ENCODE measurements around the gene ADAMTS15. TPM values are rescaled to one million over a fixed set of nuclear protein-coding genes. Genes with fewer than 3 reads are reported as not detected.

ADAMTS15 gene
- total and polyA plus RNA-seq, 7 donors: 0.46 to 8.9 (median 2.4) TPM

GRCh38 chr11:130490682-130491449, 42.4 kb downstream of the ADAMTS15 start:
- no peak for TF ChIP-seq POLR2AphosphoS5 (IDR thresholded peaks at IDR 0.05)
- TF ChIP-seq EP300 (IDR thresholded peaks at IDR 0.05): no peak
- TF ChIP-seq POLR2A (IDR thresholded peaks at IDR 0.05): no peak
- no peak for TF ChIP-seq CTCF (IDR thresholded peaks at IDR 0.05)
- no peak for DNase-seq
- H3K36me3 ChIP-seq: no peaks in the 10 kb centered on the region
- 65 to 83% methylated on average over 7 of the region's 7 CpGs for WGBS, 2 donors
- no peak overlapping the region for H3K27ac ChIP-seq
- no peak overlapping the region for H3K4me3 ChIP-seq
- intact Hi-C loops (cut with DNase I): no loop called here
- H3K4me1 ChIP-seq: no peaks in the 10 kb centered on the region
- H3K27me3 ChIP-seq: no peaks in the 10 kb centered on the region
- H3K9me3 ChIP-seq: no peaks in the 10 kb centered on the region

- TF ChIP-seq CTCF (IDR thresholded peaks at IDR 0.05): no peak
- no peak for TF ChIP-seq POLR2A (IDR thresholded peaks at IDR 0.05)
- TF ChIP-seq EP300 (IDR thresholded peaks at IDR 0.05): no peak
- no peak for TF ChIP-seq POLR2AphosphoS5 (IDR thresholded peaks at IDR 0.05)
- intact Hi-C loops (cut with DNase I): no loop called here
- H3K4me1 ChIP-seq: no peaks in the 10 kb centered on the region
- no peaks in the 10 kb centered on the region for H3K36me3 ChIP-seq
- no peaks in the 10 kb centered on the region for H3K9me3 ChIP-seq
- no peak overlapping the region for H3K4me3 ChIP-seq
- H3K27me3 ChIP-seq: no peaks in the 10 kb centered on the region
- H3K27ac ChIP-seq: no peak overlapping the region
- no peak for DNase-seq
Observed at GRCh38 chr11:130498181-130498580, 49.7 kb downstream of the ADAMTS15 start.

GRCh38 chr11:130499828-130500227, 51.4 kb downstream of the ADAMTS15 start:
- H3K4me3 ChIP-seq: no peak overlapping the region
- no peaks in the 10 kb centered on the region for H3K4me1 ChIP-seq
- H3K36me3 ChIP-seq: no peaks in the 10 kb centered on the region
- no peak for TF ChIP-seq CTCF (IDR thresholded peaks at IDR 0.05)
- TF ChIP-seq POLR2AphosphoS5 (IDR thresholded peaks at IDR 0.05): no peak
- no peak for TF ChIP-seq EP300 (IDR thresholded peaks at IDR 0.05)
- no peak for TF ChIP-seq POLR2A (IDR thresholded peaks at IDR 0.05)
- no peak overlapping the region for H3K27ac ChIP-seq
- no peaks in the 10 kb centered on the region for H3K9me3 ChIP-seq
- H3K27me3 ChIP-seq: no peaks in the 10 kb centered on the region
- intact Hi-C loops (cut with DNase I): no loop called here
- no peak for DNase-seq

GRCh38 chr11:130504317-130504716, 55.9 kb downstream of the ADAMTS15 start:
- Histone ChIP-seq H3K27ac (no peak overlapping the region), H3K27me3 (no peaks in the 10 kb centered on the region), H3K9me3 (no peaks in the 10 kb centered on the region), H3K4me3 (no peak overlapping the region), H3K4me1 (no peaks in the 10 kb centered on the region), H3K36me3 (no peaks in the 10 kb centered on the region)
- TF ChIP-seq CTCF (IDR thresholded peaks at IDR 0.05): no peak
- TF ChIP-seq POLR2A (IDR thresholded peaks at IDR 0.05): no peak
- TF ChIP-seq POLR2AphosphoS5 (IDR thresholded peaks at IDR 0.05): no peak
- no peak for TF ChIP-seq EP300 (IDR thresholded peaks at IDR 0.05)
- intact Hi-C loops (cut with DNase I): no loop called here
- WGBS, 2 donors: 99% methylated on average over 1 of the region's 1 CpG
- no peak for DNase-seq

- Histone ChIP-seq H3K4me1 (peaks cover 0 to 30% (median 25%) of the 10 kb centered on the region in 4 donors), H3K4me3 (no peak overlapping the region), H3K9me3 (no peaks in the 10 kb centered on the region), H3K27me3 (no peaks in the 10 kb centered on the region), H3K36me3 (no peaks in the 10 kb centered on the region), H3K27ac (no peak overlapping the region)
- TF ChIP-seq POLR2A (IDR thresholded peaks at IDR 0.05): no peak
- no peak for TF ChIP-seq EP300 (IDR thresholded peaks at IDR 0.05)
- no peak for TF ChIP-seq POLR2AphosphoS5 (IDR thresholded peaks at IDR 0.05)
- no peak for TF ChIP-seq CTCF (IDR thresholded peaks at IDR 0.05)
- intact Hi-C loops (cut with DNase I): no loop called here
- 94 to 100% methylated on average over 1 of the region's 1 CpG for WGBS, 2 donors
- DNase-seq: no peak
Observed at GRCh38 chr11:130508913-130509312, 60.5 kb downstream of the ADAMTS15 start.

Measured in sigmoid colon (tissue), 7 donors.